HG03521 (cell line): ENCODE results near the gene RBM20.
"Not testable (repeated sequence)": the region's sequence is repeated elsewhere in the genome, so short reads cannot be mapped to it uniquely, and the experiment has no call there.

ENCODE experiments used
- ATAC-seq: cut with Tn5 transposase; IDR thresholded peaks from one replicate; pipeline ENCODE4 v1.9.1; 2021; ENCODE audit warnings: mild to moderate bottlenecking, moderate library complexity; ENCODE audit not compliant: unreplicated experiment

The RBM20 gene

DNA sequence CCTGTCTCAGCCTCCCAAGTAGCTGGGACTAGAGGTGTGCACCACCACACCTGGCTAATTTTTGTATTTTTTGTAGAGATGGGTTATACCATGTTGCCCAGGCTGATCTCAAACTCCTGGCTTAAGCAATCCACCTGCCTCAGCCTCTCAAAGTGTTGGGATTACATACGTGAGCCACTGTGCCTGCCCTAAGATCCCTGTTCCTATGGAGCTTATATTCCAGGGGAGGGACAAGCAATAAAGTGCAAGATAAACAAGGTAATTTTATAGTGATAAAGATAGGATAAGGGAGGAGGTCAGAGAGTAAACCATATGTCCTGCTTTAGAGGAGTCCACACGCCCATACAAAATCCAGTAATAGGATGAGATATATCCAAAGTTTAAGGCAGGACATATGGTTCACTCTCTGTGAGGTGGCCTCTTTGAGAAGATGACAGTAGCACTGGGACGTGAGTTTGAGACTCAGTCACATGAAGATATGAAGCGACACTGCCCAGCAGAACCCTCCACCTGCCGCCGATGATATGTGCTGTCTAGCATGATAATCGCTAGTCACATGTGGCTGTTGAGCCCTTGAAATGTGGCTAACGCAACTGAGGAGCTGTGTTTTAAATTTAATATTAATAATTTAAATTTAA, 114.1 kb downstream of the RBM20 start:
- no peak for ATAC-seq

DNA sequence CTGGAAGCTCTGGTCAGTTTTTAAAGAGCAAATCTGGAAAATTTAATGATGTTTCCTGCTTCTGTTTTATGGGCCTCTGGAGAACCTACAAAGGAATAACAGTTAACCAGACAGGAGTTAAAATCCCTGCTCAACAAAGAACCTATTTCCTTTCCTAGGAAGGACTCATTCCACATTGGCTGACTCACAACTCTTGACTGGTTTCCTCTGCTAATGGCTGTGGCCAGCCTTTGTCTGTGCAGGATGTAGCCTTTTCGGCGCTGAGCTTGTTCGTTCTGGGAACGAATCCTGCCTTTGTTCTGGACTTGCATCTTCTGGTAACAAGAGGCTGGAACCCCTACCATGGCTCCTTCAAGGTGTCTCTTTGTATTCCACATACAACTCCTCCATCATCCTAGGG, 114.8 kb downstream of the RBM20 start:
- ATAC-seq: no peak

DNA sequence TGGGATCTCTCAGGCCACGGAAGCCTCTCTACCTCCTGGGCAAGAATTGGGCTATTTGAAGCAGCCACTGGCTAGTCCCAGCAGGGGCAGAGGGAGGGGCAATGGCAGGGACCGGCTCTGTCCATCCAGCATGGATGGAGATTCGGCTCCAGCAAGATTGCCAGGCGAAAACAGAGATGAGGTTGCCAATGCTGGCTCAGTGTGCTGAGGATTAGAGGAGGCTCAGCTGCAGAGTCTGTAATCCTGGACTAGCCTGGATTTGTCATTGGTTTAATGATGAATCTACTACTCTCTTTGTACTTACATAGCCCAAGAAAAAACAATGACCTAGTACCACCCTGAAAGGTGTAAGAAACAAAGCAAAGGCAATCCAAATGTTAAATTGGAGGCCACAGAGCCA, 115.4 kb downstream of the RBM20 start:
- ATAC-seq: no peak

DNA sequence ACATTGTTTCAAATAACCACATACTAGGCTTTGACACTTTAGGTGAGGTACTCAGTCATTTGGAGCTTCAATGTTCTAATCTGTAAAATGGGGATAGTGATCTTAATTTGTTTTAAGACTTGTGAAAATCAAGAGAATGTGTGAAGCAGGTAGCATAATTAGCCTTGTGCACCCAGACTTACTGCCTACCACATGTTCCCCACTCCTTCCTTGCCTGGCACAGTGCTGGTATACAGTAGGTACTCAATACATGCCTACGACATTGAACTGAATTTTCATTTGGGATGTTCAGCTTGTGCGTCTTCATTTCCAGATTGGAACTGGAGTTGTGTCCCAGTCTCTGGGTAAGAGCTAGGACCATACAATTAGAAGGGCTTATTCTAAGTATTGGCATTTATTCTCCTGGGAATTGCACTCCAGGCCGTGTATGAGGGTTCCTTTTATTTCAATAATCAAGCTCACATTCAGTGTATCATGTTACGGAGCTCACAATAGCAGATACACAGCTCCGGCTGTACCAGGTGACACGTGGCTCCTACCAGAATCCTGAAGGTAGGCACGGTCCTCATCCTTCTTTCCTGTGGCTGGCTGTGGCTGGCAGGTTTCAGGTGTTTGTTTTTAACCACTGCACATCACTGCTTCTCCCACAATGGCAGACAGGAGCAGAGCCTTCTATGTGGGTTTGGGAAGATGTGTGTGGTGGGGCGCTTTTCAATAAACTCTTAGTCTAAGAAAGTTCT, 118.1 kb downstream of the RBM20 start:
- no peak for ATAC-seq

DNA sequence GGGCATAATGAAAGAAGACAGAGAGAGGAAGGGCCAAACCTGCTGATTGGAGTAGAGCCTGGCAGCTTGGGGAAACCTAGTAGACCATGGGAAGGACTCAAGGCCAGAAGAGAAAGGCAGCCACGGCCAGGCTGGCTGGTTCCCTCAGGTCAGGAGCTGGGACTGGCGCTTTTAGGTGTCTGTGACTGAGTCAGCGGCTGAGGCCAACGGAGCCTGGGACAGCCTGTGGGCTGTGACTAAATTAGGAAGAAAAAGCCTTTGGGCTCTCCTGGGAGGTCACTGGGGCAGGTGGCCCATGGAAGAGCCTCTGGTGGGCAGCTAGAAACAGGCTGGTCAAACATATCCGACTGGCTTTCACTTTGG, 118.7 kb downstream of the RBM20 start:
- ATAC-seq: no peak

DNA sequence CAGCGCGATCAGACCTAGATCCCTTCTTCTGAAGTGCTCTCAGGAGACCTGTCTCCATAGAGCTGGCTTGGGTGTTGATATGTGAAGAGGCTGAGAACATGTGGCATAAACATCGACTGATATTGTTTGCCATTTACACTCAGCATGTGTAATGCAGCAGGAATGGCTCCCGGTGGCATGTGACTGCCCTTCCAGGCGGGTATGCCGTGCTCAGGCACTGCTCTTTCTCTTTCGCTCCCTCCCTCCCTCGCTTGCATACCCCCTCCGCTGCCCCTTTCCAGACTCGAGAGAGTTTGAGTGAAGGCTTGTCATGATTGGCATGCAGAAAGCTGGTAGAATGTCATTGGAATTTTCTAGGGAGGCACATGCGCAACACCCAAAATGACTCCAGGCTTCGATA, 120.2 kb downstream of the RBM20 start:
- ATAC-seq: no peak

DNA sequence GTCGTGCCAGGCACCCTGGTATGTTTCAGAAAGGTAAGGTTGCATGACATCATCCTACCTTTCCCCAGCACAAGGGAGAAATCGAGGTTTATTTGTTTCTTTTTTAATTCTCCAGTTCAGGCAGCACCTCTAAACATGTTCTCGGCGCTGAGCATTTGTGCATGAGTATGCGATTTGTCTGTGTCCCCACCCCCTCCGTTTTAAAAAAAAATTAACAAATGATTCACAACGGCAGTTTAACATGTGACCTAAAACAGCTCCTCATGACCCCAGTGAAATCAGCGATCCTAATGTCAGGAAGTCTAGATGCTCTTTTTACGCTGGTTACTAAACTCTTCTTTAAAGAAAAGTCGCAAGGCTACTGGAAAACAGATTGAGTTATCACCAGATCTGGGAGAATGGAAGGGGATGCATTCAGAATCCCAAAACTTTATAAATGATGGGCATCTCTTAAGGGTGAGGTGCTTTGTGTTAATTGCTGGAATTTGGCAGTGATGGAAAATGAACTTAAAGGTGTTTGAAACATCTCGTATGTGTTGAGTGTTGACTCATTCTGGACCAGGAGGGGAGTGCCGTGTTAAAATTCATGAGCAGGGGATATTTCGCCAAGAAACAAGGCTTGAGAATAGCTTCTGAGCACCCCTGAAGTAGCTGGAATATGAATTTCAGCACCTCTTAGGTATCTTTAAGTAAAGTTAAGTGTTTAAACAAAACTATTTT, 120.8 kb downstream of the RBM20 start:
- no peak for ATAC-seq

DNA sequence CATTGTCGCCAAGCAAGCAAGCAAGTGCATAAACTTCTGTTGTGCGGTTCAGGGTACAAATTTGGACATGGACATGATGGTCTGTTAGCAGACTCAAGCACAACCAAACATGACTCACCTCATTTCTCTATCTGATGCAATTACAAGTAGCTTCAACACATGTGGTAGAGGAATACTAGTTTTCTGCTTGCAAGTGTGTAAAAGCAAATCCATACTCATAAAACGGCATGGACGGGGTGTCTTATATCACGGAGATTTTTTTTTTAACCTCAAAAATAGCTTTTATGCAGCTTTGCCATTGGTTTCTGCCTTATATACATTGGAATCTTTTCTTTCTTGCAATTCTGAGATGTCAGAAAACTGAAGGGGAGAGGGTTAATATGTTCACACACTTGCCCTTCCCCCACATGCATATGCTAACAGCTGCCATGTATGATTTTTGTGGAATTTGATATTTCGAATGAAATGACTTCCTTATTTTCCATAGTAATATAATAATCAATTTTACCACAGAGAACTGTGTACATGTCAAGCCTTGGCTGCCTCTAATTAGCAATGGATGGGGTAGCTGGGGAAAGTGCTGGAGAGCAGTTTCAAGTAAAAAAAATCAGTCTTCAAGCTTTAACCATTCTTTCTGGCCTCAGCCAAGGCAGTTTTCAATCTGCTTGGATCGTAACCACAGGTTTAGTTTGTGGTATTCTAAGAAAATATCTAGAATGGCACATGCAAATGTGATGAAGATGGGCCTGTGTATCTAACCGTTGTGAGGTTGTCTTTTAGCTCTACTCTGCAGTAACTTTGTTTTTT, 121.6 kb downstream of the RBM20 start:
- ATAC-seq: no peak

DNA sequence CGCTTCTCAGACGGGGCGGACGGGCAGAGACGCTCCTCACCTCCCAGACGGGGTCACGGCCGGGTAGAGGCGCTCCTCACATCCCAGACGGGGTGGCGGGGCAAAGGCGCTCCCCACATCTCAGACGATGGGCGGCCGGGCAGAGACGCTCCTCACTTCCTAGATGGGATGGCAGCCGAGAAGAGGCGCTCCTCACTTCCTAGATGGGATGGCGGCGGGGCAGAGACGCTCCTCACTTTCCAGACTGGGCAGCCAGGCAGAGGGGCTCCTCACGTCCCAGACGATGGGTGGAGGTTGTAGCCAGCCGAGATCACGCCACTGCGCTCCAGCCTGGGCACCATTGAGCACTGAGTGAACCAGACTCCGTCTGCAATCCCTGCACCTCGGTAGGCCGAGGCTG, 123.5 kb downstream of the RBM20 start:
- ATAC-seq: not testable (repeated sequence)

DNA sequence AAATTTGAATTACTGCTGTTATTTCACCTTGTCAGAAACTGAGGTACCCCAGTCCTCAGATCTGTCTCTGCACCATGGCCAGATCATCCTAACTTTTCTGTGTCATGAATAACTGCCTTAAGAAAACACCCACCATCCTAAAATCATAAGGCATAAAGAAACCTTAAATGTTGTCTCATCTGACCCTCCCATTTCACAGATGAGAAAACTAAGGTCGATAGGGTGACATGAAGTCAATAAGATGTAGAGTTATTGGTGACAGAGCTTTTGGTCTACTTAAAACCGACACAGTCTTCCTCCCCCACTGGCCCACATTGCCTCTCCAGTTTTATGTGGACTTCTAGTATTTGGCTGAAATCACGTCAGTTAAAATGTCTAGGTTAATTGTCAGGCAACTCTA, 126.1 kb downstream of the RBM20 start:
- ATAC-seq: no peak

DNA sequence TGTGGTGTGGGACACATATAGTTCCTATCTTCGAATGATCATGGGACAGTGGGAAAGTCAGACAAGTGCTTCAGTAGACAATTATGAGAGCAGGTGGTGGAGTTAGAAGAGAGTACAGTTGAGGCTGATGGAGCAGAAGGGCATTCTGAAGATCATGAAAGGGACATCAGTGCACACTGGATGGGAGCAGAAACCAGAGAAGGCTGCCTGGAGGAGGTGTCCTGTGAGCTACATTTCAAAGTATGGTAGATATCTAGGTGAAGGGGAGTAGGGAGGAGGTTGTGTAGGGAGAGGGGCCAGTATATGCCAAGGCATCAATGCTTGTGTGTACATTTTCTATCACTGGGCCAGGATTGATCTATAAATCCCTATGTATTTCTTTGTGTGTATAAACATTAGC, 127.3 kb downstream of the RBM20 start:
- no peak for ATAC-seq

DNA sequence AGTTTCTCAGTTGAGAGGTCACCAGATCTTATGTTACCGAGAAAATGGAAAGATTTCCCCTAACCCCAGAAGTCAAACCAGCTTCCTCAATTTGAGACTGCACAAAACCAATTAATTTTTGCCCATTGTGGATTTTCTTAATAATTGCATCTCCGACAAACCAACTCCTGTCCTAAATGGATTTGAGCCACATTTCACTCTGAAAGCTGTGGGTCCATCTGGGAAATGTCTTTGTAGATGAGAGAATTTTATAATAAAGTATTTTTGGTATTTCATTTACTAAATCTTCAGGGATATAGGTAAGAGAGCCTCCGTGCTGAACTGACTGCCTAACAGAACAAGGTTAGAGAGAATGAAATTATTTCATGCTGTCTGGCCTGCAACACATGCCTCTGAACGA, 127.9 kb downstream of the RBM20 start:
- ATAC-seq: no peak

DNA sequence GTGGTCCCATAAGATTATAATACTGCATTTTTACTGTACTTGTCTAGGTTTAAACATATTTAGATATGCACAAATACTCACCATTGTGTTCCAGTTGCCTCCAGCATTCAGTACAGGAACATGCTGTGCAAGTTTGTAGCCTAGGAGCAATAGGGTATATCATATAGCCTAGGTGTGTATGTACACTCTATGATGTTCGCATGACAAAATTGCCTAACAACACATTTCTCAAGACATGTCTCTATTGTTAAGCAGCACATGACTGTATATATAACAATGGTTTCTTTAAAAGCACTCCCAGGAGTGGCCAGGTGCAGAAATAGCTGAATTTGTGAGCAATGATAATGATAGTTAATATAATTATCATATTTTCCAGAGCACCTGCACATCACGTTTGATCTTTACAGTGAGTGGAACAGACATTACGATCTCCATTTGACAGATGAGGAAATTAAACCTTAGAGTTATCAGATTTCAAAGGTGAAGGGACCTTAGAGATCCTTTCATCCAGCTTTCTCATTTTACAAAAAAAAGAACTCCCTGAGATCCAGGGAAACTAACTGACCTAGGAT, 128.4 kb downstream of the RBM20 start:
- ATAC-seq: no peak

DNA sequence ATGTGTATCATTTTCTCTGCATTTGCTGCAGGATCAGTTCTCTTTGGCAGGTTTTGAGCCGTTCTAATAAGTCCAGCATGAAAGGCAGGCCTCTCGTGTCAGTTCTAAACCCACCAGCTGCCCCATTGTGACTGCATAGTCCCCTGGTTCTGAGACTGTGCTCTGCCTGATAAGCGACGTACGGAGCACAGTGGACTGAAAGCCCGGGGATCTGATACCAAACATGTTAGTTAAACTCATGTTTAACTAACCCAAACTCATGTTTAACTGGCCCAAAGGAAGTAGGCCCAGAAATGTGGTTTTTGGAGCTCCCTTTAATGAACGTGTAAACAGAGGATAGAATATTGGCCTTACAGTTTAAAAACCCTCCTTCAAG, 129.5 kb downstream of the RBM20 start:
- no peak for ATAC-seq

DNA sequence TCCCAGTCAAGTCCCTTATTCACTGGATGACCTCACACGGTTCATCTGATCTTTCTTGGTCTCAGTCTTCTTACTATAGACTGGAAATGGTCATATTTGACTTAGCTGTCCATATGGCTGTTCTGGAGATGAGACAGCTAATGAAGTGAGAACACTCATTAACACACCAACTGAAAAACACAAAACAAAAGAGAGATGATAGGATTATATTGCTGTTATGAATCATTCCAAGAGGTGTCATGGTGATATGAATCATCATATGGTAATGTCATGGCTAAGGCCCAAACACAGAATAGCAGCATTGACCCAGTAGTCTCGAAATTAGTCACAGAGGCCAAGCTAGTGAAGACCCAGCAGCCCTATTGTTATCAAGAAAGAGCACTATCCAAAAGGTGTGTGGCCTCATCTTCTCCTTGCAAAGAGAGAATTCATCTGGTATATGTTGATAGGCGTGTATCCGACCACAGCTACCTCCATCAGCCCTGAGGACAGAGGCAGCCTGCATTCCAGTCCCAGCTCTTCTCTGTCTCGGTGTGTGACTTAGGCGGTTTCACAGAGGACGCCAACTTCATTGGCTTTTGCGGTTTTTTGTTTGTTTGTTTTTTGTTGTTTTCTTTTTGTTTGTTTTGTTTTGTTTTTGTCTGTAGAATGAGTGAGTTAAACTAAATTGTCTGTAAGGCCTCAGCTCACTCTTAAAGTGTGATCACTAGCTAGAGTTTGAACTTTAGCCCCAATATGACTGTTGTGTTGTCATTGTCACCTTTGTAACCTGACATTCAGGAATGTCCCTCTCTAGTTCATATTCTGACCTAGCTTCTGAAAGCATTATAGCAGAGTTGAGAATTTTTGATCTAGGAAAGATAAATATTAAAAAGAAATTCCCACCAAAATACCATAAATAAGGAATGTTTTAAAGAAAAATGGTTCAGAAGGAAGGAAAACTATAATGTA, 130.2 kb downstream of the RBM20 start:
- ATAC-seq: peak; percentile 94

DNA sequence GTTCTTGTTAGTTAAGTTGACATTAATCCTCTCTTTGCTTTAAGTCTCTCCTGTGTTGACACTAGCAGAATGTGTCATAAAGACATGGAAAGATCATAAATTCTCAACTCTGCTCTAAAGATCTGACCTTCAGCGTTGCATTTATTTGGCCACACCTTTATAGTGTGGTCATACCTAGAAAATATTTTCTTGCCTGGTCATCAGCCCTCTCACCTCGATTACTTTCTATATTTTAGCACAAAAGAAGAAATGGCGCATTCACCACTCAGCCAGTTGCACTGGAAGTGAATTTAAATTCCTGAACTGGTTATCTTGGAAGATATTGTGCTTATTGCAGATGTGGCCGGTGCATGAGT, 130.9 kb downstream of the RBM20 start:
- ATAC-seq: no peak

DNA sequence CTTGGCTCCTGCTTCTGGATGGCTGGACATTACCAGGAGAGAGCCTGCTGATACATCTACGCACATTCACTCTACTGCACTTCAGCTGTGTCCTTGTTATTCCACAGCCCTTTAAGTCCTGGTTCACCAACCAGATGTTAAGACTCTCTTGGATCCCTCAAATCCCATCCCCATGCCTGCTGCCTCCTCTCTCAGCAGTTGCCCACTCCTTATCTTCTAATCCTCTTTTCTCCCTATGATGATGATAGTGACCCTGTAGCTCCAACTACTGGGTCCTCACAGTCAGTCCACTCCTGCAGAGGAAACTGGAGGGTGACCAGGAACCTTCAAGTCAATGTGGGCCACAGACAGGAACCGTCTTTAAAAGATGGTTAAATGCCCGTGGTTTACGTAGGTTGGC, 131.3 kb downstream of the RBM20 start:
- ATAC-seq: no peak

DNA sequence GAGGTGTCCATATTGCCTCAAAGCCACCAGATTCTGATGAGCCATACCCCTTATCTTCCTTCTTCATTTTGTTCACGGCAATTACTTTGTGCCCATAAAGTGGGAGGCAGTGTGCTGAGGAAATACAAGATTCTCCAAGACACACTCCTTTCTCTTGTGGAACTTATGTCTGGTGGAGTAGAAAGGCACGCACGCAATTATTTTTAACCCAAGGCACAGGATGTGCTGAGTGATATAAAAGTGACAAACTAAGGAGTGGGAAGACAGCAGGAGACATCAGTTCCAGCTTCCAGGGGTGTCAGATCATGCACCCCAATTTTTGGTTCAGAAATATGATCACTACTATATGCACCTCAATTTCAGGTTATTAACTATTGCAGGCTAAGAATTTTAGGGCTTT, 132.9 kb downstream of the RBM20 start:
- ATAC-seq: no peak

DNA sequence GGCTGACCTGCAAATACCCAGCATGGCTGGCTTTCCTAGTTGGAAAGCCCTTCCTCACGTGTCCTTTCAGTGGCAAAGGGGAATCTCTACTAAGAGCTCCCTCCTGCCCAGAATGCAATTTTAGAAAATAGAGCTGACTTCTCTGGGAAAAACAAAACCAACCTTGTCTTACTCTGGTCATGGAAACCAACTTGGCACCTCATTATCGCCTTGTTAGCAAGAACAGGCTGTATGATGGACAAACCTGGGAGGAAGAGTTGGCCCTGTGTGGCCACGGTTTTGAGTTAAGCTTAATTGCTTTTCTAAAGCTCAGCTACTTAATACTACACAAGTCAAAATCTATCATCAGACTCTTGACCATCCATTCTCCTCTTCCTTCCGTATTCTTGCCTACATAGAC, 133.5 kb downstream of the RBM20 start:
- ATAC-seq: no peak

DNA sequence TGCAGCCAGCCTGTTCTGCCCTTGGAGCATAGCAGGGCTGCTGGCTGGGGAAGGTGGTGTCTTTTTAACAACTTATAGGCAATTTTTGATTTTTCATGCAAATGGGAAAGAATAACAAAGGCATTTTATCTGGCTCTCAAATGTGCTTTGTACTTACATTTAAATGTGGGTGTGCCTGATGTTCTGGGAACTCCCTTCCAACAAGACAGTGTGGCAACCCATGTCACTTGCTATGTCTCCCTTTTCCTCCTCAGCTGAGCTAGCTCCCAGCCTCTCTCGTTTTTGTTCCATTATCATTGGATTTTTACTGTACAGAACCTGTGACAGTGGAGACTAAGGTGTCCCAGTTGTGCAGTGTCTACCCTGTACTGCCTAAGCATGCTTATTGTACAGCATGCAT, 134.1 kb downstream of the RBM20 start:
- no peak for ATAC-seq
